Activated T-cell treated with anti-CD3 and anti-CD28 coated beads, Interleukin-2, amount 50 U/mL, for 1 hour (primary cell): ENCODE results near the gene MIPEP.
"Not testable (repeated sequence)": the region's sequence is repeated elsewhere in the genome, so short reads cannot be mapped to it uniquely, and the experiment has no call there.

Experiments
- DNase-seq: peaks from one replicate; pipeline ENCODE4 v3.0.0-alpha.2; 2020

The MIPEP gene

DNA sequence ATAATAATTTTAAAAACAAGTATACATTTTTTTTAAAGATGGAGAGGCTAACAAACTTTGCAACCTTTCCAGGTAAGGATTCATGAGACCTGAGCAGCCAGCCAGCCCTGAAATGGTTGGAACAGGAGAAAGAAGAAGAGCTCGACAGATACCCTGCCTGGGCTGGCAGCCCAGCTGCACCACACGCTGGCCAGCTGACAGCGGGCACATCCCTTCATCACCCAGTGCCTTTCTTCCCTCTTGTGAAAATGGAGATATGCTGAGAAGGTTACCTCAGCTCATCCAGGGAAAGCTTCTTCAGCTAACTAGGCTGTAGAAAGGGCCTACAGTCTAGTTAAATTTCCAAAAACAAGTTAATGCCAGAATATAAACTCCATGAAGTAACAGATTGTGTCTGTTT lies 4.8 kb downstream of the MIPEP start:
- DNase-seq, result not testable (repeated sequence)

DNA sequence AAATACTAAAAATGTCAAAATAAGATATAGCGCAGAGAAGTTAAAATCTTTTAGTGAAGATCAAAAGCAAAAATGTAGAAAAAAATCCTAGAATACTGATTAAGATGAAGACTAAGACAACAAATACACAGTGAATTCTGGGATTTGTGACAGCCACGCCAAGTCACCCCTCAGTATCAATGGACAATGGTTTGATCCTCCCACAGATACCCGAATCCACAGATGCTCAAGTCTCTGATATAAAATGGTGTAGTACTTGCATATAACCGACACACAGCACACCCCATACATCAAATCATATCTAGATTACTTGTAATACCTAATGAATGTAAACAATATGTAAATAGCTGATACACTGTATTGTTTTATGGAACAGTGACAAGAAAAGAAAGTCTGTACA lies 5.9 kb downstream of the MIPEP start:
- DNase-seq, result no peak

DNA sequence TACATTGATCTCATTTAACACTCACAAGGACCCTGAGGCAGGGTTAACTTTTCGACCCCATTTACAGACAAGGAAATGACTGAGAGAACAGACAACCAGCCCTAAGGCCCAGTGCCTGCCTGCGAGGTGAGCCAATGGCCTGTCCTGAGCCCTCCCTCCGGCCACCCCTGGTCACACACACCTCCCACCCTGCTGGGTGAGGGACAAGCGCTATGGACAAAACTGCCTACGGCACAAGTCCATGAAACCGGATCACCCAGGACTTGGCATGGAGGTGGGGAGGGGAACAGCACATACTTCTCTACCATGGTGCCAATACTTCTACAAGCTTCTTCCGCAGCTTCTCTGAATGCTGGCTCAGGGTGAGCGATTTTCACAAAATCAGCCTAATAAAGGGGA lies 7.8 kb downstream of the MIPEP start:
- DNase-seq, result not testable (repeated sequence)

DNA sequence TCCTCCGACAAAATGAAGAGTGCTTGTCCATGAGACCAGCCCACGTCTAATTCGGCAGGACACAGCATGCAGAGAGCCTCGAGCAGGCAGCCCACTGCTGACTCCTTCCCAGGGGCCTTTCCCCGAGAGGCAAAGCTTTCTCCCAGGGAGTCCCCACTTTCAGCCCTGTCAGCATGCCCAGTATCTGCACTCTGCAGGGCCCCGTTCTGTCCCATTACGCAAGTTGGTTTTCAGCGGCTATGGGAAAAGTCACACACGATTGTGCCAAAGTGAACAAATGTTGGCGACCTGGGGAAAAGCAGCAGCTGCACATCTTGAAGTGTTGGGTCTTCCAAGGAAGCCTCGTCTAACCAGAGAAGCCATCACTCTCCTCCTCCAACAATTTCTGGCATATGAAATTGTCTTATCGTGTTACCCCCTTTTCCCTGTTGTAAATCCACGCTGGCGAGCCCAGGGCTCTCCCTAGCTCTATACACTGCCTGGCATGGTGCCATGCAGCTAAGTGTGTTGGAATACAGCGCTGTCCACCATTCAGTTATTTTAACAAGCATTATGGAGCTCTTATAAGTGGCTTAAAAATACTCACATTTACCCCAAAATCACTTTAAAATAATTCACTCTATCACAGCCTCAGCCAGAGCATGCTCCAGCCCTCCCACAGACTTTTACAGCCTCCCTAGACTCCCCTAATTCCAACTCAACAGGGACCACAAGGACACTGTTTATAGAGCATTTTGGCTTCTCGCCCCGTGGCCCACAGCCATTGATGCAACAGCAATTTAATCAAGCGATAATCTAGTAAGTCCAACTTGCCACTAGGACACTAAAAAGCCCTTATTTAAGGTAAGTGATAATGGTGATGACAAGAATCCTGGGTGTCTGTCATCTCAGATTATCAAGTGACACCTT lies 8.5 kb downstream of the MIPEP start:
- not testable (repeated sequence) for DNase-seq

DNA sequence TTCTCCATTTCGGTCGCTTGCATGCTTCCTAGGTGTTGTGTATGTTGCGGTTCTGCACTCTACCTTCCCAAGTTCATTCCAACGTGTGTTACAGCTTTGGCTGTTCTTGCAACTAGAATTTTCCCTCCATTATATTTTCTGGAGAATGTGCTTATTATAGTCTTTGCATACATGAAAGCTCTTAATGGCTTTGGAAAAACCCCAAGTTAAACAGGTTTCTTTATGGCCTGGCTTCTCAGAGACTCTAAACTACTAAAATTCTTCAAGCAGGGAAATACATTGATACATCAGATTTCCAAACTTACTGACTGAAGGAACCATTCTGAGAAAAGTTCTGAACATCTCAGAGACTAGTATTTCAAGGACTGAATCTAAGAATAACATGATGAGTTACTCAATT lies 11.9 kb downstream of the MIPEP start:
- no peak for DNase-seq

DNA sequence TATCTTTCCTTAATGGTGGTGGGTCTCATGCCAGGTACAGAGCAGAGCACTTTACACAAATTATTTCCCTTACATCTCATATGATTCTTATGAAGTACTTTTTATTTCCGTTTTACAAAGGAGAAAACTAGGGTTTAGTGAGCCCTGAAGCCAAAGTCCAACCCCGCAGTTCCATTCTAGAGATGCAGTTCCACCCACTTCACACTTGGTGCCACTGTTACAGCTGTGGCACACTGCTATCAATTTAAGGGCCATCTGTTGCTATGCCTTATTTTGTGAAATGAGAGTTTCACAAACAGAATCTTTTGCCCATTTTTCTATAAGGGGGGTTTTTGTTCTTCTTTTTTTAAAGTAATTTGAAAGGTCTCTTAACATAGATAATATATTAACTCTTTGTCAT lies 12.9 kb downstream of the MIPEP start:
- no peak for DNase-seq

DNA sequence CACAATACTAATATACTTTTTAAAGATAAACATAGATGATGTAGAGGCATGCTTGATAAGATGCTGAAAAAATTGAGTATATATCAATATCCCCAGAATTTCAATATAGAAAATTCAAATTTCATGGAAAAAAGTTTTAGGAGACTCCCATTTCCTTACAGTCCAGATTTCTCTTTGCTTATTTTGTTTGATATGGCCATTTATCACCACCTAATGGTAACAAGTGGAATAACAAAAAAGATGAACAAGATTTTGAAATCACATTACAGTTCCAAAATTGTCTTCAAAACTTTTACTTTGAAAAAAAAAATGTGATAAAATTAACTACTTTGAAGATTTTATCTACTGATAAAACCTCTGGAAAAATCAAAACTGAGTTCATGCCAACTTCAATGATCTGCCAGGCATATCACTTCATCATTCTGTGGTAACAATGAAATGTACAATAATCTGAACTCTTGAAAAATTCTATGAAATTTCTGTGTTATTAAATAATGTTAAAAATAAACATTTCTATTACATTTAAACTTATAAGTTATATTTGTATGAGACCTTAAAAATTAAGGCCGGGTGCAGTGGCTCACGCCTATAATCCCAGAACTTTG lies 17.5 kb downstream of the MIPEP start:
- no peak for DNase-seq

DNA sequence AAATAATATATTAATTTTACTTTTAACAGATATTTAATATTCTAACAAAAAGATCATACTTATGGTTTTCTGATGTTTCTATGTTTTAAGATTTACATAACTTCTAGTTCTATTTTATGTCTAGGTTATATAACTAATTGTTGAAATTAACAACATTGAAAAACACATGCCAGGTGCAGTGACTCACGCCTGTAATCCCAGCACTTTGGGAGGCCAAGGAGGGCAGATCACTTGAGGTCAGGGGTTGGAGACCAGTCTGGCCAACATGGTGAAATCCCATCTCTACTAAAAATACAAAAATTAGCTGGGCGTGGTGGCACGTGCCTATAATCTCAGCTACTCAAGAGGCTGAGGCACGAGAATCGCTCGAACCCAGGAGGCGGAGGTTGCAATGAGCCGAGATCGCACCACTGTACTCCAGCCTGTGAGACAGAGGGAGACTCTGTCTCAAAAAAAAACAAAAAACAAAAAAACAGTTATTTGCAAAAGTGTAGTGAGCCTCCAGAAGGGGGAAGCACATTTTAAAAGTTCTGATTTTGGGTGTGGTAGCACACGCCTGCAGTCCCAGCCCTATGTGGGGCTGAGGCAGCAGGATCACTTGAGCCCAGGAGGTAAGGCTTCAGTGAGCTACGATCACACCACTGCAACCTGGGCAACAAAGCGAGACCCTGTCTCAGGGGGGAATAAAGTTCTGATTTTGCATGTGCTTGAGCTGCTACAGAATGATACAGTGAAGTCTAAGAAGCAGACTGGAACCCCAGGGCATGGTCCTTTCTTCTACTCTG lies 18.7 kb downstream of the MIPEP start:
- DNase-seq, result no peak

DNA sequence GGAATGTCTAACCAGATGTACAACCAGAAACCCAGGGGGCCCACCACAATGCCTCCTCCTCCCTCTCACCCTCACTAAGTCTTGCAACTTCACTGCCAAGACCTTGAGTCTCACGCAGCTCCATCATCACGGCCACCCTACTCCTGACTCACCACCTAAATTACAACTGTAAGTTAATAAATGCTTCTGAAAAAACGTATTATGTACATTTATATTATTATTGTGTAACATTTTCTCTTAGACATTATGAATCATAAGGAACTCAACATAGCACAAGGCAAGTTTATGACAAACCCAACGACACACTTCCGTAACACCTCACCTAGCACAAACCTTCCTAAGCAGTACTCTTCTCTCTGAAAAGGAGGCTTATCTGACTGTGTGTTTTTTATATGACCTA lies 20.7 kb downstream of the MIPEP start:
- DNase-seq, result no peak

DNA sequence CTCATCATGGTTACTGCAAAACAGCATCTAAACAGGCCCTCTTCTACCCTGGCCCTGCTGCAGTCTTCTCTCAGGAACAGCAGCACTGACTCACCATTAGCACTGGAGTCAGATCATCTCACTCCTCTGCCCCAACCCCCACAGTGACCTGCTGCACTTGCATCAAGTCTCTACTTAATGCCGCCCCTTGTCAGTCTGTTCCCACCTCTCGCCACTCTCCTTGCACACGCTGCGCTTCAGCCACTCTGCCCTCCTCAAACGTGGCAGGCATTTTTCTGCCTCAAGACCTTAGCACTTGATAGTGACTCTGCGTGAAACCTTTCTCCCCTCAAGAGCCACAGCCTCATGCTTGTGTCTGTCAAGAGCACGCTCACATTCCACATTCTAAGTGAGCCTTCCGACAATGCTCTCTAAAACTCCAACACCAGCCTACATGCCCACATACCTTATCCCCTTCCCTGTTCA lies 22.1 kb downstream of the MIPEP start:
- DNase-seq, result no peak

DNA sequence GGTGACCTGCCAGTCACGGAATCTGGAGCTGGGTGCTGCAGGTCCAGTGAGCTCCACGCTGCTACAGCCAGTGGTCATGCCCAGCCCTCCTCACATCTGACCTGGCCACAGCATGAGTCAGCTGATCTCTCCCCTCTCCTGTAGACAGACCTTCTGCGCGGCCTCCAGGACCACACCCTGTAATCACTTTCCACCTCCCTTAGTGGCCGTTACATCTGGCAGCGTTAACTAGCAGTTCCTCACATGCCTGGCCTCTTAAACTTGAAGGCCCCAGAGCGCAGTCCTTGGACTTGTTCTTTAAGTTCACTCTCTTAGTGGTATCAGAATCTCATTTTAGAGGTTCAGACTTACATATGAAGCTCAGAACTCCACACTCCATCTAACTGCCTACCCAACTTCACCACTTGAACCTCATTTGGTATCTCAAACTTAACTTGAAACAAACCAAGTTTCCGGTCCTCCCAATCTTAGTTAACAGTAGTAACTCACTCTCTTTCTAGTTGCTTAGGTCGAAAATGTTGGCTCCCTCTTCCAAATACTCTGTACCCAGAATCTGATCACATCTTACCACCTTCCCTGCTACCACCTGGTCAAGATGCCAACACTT lies 22.7 kb downstream of the MIPEP start:
- no peak for DNase-seq

DNA sequence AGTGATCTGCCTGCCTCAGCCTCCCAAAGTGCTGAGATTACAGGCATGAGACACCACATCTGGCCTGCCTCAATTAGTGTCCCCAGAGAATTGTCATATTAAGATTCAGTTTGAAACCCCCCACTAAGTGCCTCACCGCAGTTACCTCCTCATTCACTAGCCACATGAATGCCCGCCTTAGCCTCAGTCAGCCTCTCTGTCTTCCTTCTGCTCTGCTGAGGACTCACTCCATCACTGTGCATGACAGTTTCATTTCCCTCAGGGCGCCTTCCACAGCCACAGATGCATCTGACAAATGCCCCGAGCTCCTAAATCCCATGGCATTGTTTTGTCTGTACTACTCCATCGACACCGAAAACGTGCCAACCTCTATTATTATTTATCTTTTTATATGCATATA lies 23.3 kb downstream of the MIPEP start:
- DNase-seq, result no peak

DNA sequence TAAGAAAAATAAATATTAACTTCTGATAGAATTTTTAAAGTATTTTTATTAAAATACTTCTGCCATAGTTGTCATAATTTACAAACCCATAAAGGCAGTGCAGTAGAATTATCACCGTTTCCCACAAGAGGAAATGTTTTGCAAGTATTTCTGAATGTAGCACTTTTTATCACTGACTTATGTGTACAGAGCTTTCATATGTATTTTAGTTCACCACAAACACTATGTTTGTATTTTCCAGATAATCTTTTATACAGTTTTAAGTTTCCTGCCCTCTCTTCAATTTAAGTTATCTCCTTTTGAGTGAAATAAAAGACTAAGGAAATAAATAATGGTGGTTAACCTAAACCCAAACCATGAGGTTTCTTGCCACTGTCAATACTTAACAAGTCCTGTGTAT lies 24.2 kb downstream of the MIPEP start:
- DNase-seq, result no peak

DNA sequence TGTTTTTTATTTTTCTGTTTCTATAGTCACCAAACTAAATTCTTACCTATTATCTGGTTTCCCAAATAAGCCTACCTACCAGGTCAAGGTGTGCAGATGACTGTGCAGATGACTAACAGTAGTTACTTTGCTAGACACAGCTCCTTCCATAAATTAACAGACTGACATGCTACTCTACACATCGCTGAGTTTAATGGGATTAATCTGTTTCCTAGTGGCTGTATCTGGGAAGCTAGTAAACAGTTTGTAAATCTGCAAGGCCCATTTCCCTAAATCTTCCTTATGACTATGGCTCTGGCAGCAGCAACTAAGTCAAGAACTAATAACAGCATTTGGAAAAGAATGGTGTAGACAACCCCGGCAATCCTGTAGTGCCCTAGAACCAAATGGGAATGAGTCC lies 27.9 kb downstream of the MIPEP start:
- DNase-seq, result no peak

DNA sequence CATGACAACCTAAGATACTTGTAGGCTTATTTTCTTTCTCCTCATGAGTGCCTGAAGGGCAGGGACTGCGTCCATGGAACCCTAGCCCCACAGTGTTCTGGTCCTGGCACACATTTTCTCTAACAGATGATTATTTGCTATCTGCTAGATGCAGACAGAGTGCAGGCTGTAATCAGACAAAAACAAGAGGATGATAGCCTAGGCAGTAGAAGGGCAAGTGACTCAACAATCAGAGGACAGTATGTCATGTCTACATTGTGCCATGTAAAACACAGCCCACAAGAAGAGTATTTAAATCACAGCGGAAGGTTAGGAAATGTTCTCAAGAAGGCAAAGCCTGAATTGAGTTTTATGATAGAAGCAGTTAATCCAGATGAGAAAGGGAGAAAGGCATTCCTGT lies 29.3 kb downstream of the MIPEP start:
- no peak for DNase-seq

DNA sequence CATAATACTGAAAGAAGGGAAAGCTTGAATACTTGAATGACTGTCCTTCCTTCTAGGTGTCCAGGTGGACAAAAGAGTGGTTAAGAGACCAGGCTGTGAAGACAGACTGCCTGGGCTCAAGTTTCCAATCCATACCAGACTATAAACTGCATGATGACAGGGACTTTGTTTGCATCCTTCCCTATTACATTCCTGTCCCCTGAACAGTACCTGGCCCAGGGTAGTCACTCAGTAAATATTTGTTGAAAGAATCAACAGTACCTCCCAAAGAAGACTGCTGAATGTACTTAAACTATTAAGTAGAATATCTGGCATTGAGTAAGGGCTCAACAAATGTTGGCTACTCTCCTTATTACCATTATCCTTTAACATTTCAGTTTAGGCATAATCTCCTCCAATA lies 29.7 kb downstream of the MIPEP start:
- no peak for DNase-seq

DNA sequence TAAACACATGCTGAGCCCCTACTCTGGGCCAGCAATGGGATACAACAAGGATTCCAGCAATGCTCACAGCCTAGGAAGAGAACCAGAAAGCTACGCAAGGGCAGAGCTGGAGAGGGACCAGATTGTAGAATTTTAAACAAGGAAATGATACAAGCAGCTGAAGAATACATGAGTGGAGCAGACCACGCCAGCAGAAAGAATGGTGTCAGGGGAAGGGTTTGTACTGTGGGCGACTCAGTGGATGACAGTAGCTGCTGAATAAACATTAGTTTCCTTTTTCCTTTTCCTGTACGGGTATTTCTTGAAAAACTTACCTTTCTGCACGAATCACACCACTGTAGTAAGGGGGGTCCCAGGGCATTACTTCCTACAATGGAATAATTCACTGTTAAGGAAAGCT lies 30.7 kb downstream of the MIPEP start:
- DNase-seq, result no peak

DNA sequence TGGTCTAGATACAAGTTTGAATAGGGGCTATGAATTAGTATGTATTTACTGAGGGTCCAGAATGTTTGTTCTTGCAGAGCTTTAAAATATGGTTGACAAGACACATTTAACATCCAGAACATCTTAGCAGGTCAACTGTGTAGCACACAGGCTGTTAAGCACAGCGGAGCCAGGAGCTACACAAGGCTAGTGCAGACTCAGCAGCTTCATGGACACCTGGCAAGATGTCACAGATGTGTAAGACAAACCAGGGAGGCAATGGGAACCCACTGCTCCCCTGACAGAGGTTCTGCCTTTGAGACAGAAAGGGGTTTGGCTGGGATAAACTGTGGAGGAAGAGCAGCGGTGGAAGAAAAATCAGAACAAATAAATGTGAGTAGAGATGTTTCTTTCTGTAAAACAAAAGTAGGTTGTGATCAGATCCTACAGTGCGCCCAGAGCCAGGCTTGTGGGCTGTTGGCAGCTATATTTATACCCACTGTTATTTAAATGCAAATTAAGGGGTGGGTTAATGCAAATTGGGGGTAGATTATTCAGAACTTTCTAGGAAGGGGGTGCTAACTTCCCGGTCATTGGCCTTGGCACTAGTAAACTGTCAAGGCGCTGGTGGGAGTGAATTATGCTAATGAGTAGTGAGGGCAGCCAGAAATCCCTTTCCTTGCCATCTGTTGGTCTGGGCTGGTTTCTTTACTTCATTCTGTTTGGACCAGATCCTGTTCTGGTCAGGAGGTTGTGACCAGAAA lies 33.0 kb downstream of the MIPEP start:
- no peak for DNase-seq

DNA sequence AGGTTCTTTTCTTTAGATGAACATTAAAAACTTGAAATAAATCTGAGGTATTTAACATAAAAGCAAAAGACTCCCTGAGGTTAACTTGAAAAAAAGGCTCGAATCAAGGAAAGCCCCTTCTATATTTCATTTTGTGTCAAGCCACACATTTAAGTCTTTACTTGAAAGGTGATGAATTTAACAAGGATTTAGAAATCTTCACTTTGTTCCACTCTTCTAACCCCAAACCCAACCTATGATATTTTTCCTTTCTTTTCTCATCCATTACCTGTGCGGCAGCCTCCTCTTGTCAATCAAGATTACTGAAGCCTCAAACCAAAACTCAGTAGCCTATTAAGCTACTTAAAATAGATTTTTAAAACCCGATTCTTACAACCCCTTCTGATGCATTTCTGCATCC lies 33.8 kb downstream of the MIPEP start:
- no peak for DNase-seq

DNA sequence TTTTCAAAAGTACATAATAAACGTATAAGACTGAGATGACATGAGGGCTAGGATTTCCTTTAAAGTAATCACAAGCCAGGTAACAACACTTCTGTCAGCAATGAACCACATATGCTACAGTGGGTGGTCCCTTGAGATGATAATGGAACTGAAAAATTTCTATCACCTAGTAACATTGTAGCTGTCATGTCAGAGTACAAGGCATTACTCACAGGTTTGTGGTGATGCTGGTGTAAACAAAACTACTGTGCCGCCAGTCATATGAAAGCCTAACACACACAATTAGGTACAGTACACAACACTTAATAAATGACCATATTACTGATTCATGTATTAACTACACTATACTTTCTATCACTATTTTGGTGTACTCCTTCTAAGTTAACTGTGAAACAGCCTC lies 36.8 kb downstream of the MIPEP start:
- no peak for DNase-seq

DNA sequence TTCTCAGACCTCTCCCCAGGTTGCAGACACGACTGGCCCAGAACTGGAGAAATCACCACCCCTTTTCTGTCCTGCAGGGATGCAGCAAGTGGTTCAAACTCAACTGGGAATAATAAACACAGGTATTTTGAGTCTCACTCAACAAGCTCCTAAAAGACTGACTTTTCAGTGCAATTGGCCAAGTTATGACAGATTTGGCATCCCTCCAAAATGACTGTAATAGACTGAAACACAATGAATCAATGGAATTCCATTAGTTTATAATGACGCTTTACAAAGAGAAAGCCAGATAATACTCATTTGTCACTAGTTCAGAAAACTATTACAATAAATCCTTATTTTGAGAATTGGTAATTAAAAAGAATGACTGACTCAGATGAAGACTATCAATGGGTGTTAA lies 38.1 kb downstream of the MIPEP start:
- DNase-seq, result no peak

DNA sequence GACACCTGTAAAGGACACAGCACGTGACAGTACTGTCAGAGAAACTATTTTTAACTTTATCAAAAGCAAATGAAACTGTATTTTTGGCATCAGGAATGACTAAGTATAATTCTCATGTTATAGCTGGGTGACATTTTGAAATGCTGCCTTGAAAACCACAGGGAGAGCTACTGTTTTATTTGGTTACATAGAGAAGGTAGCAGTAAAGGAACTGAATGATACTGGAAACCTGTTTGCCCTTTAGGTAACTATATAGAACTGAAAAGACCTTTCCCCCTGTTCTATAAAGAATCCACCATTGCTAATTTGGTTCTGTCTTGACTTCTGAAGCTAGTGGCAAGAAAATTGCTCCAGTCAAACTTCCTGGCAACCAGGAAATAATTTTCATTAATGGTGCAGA lies 39.1 kb downstream of the MIPEP start:
- DNase-seq, result no peak

DNA sequence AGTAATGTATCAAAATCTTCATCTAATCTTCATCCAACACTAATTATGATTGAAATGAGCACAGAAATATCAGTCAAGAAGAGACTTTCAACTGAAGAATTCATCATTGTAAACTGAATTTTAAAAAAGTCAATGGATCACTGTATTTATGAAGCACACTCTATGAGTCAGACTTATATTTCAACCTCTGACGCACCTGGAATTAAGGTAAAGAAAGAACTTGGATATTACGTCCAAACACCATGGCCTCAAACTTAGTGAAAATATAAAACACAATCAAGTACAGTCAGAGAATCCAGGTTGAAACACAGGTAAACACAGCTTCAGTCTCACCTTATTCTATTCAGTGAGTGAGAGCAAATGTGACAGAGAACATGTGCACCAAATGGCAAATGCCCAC lies 39.5 kb downstream of the MIPEP start:
- no peak for DNase-seq
